Embryonic facial prominence (tissue), 1 donor: ENCODE results near the gene TEKT5.
"Not testable (repeated sequence)": the region's sequence is repeated elsewhere in the genome, so short reads cannot be mapped to it uniquely, and the experiment has no call there.

Experiments used
- DNase-seq: peaks from one replicate; pipeline ENCODE4 v3.0.0-alpha.2; 2016; ENCODE audit errors: extremely low spot score

TEKT5 gene

GRCh38 chr16:10694830-10695229 lies at the start of gene TEKT5:
TEKT5 (minus strand) TSS chr16:10694930; CDS start chr16:10694873, 57 bp downstream.
- DNase-seq = no peak

GRCh38 chr16:10743610-10744369 lies 49.1 kb upstream of the TEKT5 start, which contains the start of gene NUBP1:
NUBP1 (plus strand) TSS chr16:10743842; CDS start chr16:10743864, 22 bp downstream.
- DNase-seq = peak; percentile 93

- DNase-seq = peak; percentile 12
Measured at GRCh38 chr16:10743227-10743609, 48.5 kb upstream of the TEKT5 start.

GRCh38 chr16:10741844-10742243 lies 47.1 kb upstream of the TEKT5 start:
- no peak for DNase-seq

- not testable (repeated sequence) for DNase-seq
Measured at GRCh38 chr16:10741249-10741648, 46.5 kb upstream of the TEKT5 start.

GRCh38 chr16:10740845-10741208 lies 46.1 kb upstream of the TEKT5 start:
- no peak for DNase-seq

- DNase-seq = no peak
Measured at GRCh38 chr16:10740000-10740844, 45.5 kb upstream of the TEKT5 start.

- no peak for DNase-seq
Measured at GRCh38 chr16:10738231-10739077, 43.7 kb upstream of the TEKT5 start.

GRCh38 chr16:10737068-10737625 lies 42.4 kb upstream of the TEKT5 start:
- DNase-seq = peak; percentile 74

GRCh38 chr16:10731790-10732189 lies 37.1 kb upstream of the TEKT5 start:
- DNase-seq = no peak

GRCh38 chr16:10729104-10730048 lies 34.6 kb upstream of the TEKT5 start:
- no peak for DNase-seq

- no peak for DNase-seq
Measured at GRCh38 chr16:10728003-10728887, 33.5 kb upstream of the TEKT5 start.

GRCh38 chr16:10708969-10709368 lies 14.2 kb upstream of the TEKT5 start:
- DNase-seq = no peak

GRCh38 chr16:10699756-10700155 lies 5.0 kb upstream of the TEKT5 start:
- DNase-seq = no peak

GRCh38 chr16:10694306-10694705 lies 424 bp downstream of the TEKT5 start:
- no peak for DNase-seq

GRCh38 chr16:10693889-10694288 lies 841 bp downstream of the TEKT5 start:
- DNase-seq = no peak

GRCh38 chr16:10692470-10692869 lies 2.3 kb downstream of the TEKT5 start:
- DNase-seq = no peak

GRCh38 chr16:10688726-10689125 lies 6.0 kb downstream of the TEKT5 start:
- DNase-seq = no peak

- no peak for DNase-seq
Measured at GRCh38 chr16:10688291-10688690, 6.4 kb downstream of the TEKT5 start.
